Common myeloid progenitor, CD34-positive (primary cell): ENCODE measurements around the gene KLHL25.
A peak's percentile ranks its signal among the peaks of the same experiment; 100 is the strongest.

ENCODE experiments used
- CTCF ChIA-PET: fragments of 350-600 bp; sonication (Branson Sonifier 250); formaldehyde crosslinking; loops from one replicate; lab custom pipeline; 2021; ENCODE audit warnings: antibody characterized with exemption; lab: Charles Lee
- POLR2A ChIA-PET: fragments of 350-600 bp; sonication (Branson Sonifier 250); formaldehyde crosslinking; loops from one replicate; lab custom pipeline; 2021; ENCODE audit warnings: antibody characterized with exemption; lab: Charles Lee
- DNase-seq, 3 donors: peaks; one replicate each; pipeline versions ENCODE4 v3.0.0 to v3.0.0-alpha.2; 2013
- H3K27ac ChIP-seq, 2 experiments: 1 replicate in 1 of 2; 2 replicates in 1 of 2; pipeline ENCODE4 v1.7.0; 2013; ENCODE audit warnings: inconsistent platforms in 2 of 2, low read length in 2 of 2, mild to moderate bottlenecking in 2 of 2, low read depth in 1 of 2, moderate library complexity in 1 of 2; ENCODE audit not compliant: severe bottlenecking in 2 of 2, insufficient read depth in 1 of 2, poor library complexity in 1 of 2
- H3K27me3 ChIP-seq, 5 experiments: replicated peaks in 2 of 5; 1 replicate in 3 of 5; 2 replicates in 2 of 5; pipeline versions ENCODE4 v1.6.1 to v1.7.0; 2013; ENCODE audit warnings: low read length in 4 of 5, mild to moderate bottlenecking in 2 of 5, moderate library complexity in 2 of 5, inconsistent platforms in 1 of 5; ENCODE audit not compliant: insufficient read depth in 5 of 5, control insufficient read depth in 4 of 5
- H3K36me3 ChIP-seq, 4 experiments: 1 replicate in 2 of 4; 2 replicates in 2 of 4; pipeline versions ENCODE4 v1.6.1 to v1.7.0; 2013; ENCODE audit warnings: low read length in 3 of 4, control low read depth in 1 of 4, mild to moderate bottlenecking in 1 of 4; ENCODE audit not compliant: control insufficient read depth in 4 of 4, insufficient read depth in 4 of 4
- H3K4me1 ChIP-seq, 4 experiments: 1 replicate in 3 of 4; 2 replicates in 1 of 4; pipeline versions ENCODE4 v1.6.1 to v1.7.1; 2013; ENCODE audit warnings: low read length in 3 of 4, mild to moderate bottlenecking in 3 of 4, control low read depth in 1 of 4, inconsistent platforms in 1 of 4, moderate library complexity in 1 of 4; ENCODE audit not compliant: control insufficient read depth in 4 of 4, insufficient read depth in 4 of 4; ENCODE audit errors: control extremely low read depth in 1 of 4
- H3K4me3 ChIP-seq, 7 experiments: 1 replicate in 4 of 7; 2 replicates in 3 of 7; pipeline versions ENCODE4 v1.5.1 to v1.7.0; 2013; ENCODE audit warnings: mild to moderate bottlenecking in 7 of 7, low read length in 6 of 7, moderate library complexity in 6 of 7, inconsistent platforms in 2 of 7, low read depth in 2 of 7, control low read depth in 1 of 7; ENCODE audit not compliant: insufficient read depth in 4 of 7, control insufficient read depth in 1 of 7; ENCODE audit errors: extremely low read depth in 1 of 7
- H3K9me3 ChIP-seq, 5 experiments: 1 replicate in 4 of 5; 2 replicates in 1 of 5; pipeline versions ENCODE4 v1.6.1 to v1.7.1; 2013; ENCODE audit warnings: low read length in 4 of 5, mild to moderate bottlenecking in 2 of 5, inconsistent platforms in 1 of 5, low read depth in 1 of 5, moderate library complexity in 1 of 5; ENCODE audit not compliant: control insufficient read depth in 4 of 5, insufficient read depth in 2 of 5; ENCODE audit errors: control extremely low read depth in 1 of 5
- WGBS: methylation state at CpG from one replicate; pipeline ENCODE4 v1.1.5; 2013; ENCODE audit not compliant: insufficient coverage; 5-methylcytosine and 5-hydroxymethylcytosine counted together

Gene KLHL25

GRCh38 chr15:85752491-85752961 is 42.2 kb downstream of the KLHL25 start:
- no peaks in the 10 kb centered on the region for H3K27me3 ChIP-seq
- peaks cover 0 to 15% (median 12%) of the 10 kb centered on the region in 4 experiments for H3K36me3 ChIP-seq
- no peaks in the 10 kb centered on the region for H3K9me3 ChIP-seq
- H3K27ac ChIP-seq, result no peak overlapping the region
- 33% methylated on average over 8 of the region's 8 CpGs for WGBS
- ChIA-PET POLR2A (no interaction called here), CTCF (interaction anchor here (0.6 to 2.2 kb wide), 4 partner anchors 33 to 91 kb away, joined by 3 to 6 read pairs (median 4); no protein-coding TSS in a partner anchor)
- peak; percentile 18 to 47 (median 45) for DNase-seq
- no peak overlapping the region for H3K4me3 ChIP-seq
- H3K4me1 ChIP-seq, result peaks cover 0 to 36% (median 19%) of the 10 kb centered on the region in 4 experiments

DNA sequence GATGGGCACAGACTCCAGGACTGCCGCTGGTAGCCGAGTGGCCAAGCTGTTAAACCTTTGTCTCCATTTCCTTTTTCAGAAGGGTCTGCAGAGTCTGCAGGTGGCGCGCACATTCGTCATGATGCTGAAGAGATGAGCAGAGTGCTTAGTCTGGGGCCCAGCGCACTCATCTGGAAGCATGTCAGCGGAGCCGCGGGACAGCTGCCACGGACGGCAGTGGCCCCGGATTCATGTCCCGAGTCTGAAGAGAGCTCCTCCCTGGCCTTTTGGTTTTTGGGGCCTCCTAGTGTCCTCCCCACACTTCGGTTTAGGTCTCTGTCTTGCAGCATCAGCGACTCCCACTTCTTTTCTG is 42.6 kb downstream of the KLHL25 start:
- Histone ChIP-seq H3K27ac (no peak overlapping the region), H3K4me3 (no peak overlapping the region), H3K36me3 (peaks cover 0 to 19% (median 15%) of the 10 kb centered on the region in 4 experiments), H3K27me3 (no peaks in the 10 kb centered on the region), H3K4me1 (peaks cover 0 to 36% (median 19%) of the 10 kb centered on the region in 4 experiments), H3K9me3 (no peaks in the 10 kb centered on the region)
- CTCF ChIA-PET, result interaction anchor here (0.6 to 2.2 kb wide), 4 partner anchors 33 to 91 kb away, joined by 3 to 6 read pairs (median 4); no protein-coding TSS in a partner anchor
- DNase-seq, result no peak
- POLR2A ChIA-PET, result no interaction called here
- WGBS, result 94% methylated on average over 15 of the region's 15 CpGs

- ChIA-PET POLR2A (no interaction called here), CTCF (interaction anchor here (2.2 kb wide), 1 partner anchor 89 kb away, joined by 6 read pairs; no protein-coding TSS in a partner anchor)
- 38% methylated on average over 7 of the region's 15 CpGs for WGBS
- Histone ChIP-seq H3K27ac (no peak overlapping the region), H3K36me3 (peaks cover 0 to 25% (median 21%) of the 10 kb centered on the region in 4 experiments), H3K4me1 (peaks cover 0 to 36% (median 19%) of the 10 kb centered on the region in 4 experiments), H3K27me3 (no peaks in the 10 kb centered on the region), H3K9me3 (no peaks in the 10 kb centered on the region), H3K4me3 (no peak overlapping the region)
- peak in 2 of 3 donors; percentile 34 to 51 for DNase-seq
Observed at GRCh38 chr15:85751291-85752123, 43.2 kb downstream of the KLHL25 start.

- H3K4me1 ChIP-seq, result peaks cover 0 to 36% (median 19%) of the 10 kb centered on the region in 4 experiments
- no peaks in the 10 kb centered on the region for H3K9me3 ChIP-seq
- no peak overlapping the region for H3K27ac ChIP-seq
- ChIA-PET POLR2A (no interaction called here), CTCF (interaction anchor here (0.6 to 1.4 kb wide), 2 partner anchors 10 to 19 kb away, joined by 3 to 4 read pairs; no protein-coding TSS in a partner anchor)
- DNase-seq, result peak in 1 of 3 donors; percentile 24
- 78% methylated on average over 26 of the region's 27 CpGs for whole genome bisulfite sequencing
- no peaks in the 10 kb centered on the region for H3K27me3 ChIP-seq
- peaks cover 0 to 34% (median 30%) of the 10 kb centered on the region in 4 experiments for H3K36me3 ChIP-seq
- no peak overlapping the region for H3K4me3 ChIP-seq
Observed at GRCh38 chr15:85750319-85751290, 44.1 kb downstream of the KLHL25 start.

DNA sequence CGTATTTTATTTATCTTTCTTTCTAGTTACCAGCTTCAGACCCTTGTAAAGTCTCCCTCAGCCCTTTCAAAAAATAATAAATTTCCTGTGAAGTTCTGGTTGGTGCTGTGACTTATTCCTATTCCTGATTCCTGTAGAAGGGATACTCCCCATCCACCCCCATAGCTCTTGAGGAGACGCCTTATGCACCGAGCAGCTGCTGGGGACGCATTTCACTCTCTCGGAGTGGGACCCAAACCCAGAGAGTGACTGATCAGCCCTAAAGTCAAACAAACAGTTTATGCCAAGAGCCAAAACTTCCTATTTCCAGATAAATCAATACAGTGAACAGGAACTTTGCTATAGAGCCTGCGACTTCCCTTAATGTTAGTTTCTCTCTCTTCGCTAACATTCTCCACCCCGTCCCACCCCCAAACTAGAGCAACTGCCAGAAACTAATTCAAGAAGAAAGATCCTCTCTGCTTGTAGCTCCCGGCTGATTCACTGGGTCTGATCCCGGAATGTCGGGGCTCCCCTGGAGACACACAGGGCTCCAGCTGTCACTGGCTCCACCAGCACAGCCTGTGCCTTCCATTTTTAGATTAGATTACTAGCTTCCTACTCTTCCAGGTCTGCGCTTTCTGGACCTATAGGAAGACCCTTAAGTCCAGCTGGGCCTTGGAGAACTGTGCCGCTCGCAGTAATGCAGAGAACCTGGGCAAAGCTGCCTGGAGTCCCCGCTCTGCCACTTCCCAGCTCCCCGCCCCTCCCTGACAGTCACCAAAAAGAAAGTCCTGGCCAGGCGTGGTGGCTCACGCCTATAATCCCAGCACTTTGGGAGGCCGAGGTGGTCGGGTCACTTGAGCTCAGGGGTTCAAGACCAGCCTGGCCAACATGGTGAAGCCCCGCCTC is 45.2 kb downstream of the KLHL25 start:
- peaks cover 5 to 45% (median 41%) of the 10 kb centered on the region in 4 experiments for H3K36me3 ChIP-seq
- DNase-seq, result no peak
- 95% methylated on average over 19 of the region's 21 CpGs for WGBS
- ChIA-PET CTCF (interaction anchor here (0.6 to 1.4 kb wide), 2 partner anchors 9 to 18 kb away, joined by 3 to 4 read pairs; no protein-coding TSS in a partner anchor), POLR2A (no interaction called here)
- H3K27me3 ChIP-seq, result no peaks in the 10 kb centered on the region
- peaks cover 0 to 36% (median 19%) of the 10 kb centered on the region in 4 experiments for H3K4me1 ChIP-seq
- H3K9me3 ChIP-seq, result no peaks in the 10 kb centered on the region
- H3K27ac ChIP-seq, result no peak overlapping the region
- no peak overlapping the region for H3K4me3 ChIP-seq

- 93% methylated on average over 11 of the region's 11 CpGs for WGBS
- no peaks in the 10 kb centered on the region for H3K27me3 ChIP-seq
- ChIA-PET POLR2A (no interaction called here), CTCF (no interaction called here)
- H3K27ac ChIP-seq, result no peak overlapping the region
- no peaks in the 10 kb centered on the region for H3K9me3 ChIP-seq
- peaks cover 11 to 53% (median 49%) of the 10 kb centered on the region in 4 experiments for H3K36me3 ChIP-seq
- H3K4me3 ChIP-seq, result no peak overlapping the region
- H3K4me1 ChIP-seq, result peaks cover 0 to 29% (median 13%) of the 10 kb centered on the region in 4 experiments
- DNase-seq, result peak in 1 of 3 donors; percentile 9
Observed at GRCh38 chr15:85748729-85749128, 46.0 kb downstream of the KLHL25 start.
